ENCODE results near the gene BUB1. TPM values are rescaled to one million over a fixed set of nuclear protein-coding genes. Genes with fewer than 3 reads are reported as not detected.

The BUB1 gene
- total RNA-seq, 4 donors from 2014 or later: 0.24 to 2.0 (median 0.92) TPM

GRCh38 chr2:110714452-110715224, 36.8 kb upstream of the BUB1 start:
- Histone ChIP-seq H3K27ac (no peak overlapping the region), H3K36me3 (no peaks in the 10 kb centered on the region), H3K4me1 (no peaks in the 10 kb centered on the region), H3K27me3 (no peaks in the 10 kb centered on the region), H3K4me3 (replicated peaks in 1 of 3) (no peak overlapping the region), H3K9me3 (no peaks in the 10 kb centered on the region)
- no peak for DNase-seq
- intact Hi-C loops (cut with DNase I): no loop called here
- WGBS, 2 donors: 87 to 88% methylated on average over 6 of the region's 6 CpGs
- TF ChIP-seq POLR2A (IDR thresholded peaks at IDR 0.05): no peak
- TF ChIP-seq, protein P1, sequence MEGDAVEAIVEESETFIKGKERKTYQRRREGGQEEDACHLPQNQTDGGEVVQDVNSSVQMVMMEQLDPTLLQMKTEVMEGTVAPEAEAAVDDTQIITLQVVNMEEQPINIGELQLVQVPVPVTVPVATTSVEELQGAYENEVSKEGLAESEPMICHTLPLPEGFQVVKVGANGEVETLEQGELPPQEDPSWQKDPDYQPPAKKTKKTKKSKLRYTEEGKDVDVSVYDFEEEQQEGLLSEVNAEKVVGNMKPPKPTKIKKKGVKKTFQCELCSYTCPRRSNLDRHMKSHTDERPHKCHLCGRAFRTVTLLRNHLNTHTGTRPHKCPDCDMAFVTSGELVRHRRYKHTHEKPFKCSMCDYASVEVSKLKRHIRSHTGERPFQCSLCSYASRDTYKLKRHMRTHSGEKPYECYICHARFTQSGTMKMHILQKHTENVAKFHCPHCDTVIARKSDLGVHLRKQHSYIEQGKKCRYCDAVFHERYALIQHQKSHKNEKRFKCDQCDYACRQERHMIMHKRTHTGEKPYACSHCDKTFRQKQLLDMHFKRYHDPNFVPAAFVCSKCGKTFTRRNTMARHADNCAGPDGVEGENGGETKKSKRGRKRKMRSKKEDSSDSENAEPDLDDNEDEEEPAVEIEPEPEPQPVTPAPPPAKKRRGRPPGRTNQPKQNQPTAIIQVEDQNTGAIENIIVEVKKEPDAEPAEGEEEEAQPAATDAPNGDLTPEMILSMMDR (IDR thresholded peaks at IDR 0.05): no peak

- intact Hi-C loops (cut with DNase I): no loop called here
- Histone ChIP-seq H3K4me3 (replicated peaks in 1 of 3) (no peak overlapping the region), H3K4me1 (no peaks in the 10 kb centered on the region), H3K36me3 (no peaks in the 10 kb centered on the region), H3K27ac (no peak overlapping the region), H3K9me3 (no peaks in the 10 kb centered on the region), H3K27me3 (no peaks in the 10 kb centered on the region)
- no peak for DNase-seq
- TF ChIP-seq, protein P1 (IDR thresholded peaks at IDR 0.05): no peak
- TF ChIP-seq POLR2A (IDR thresholded peaks at IDR 0.05): no peak
- 86 to 89% methylated on average over 6 of the region's 6 CpGs for WGBS, 2 donors
These were observed 35.9 kb upstream of the BUB1 start for GRCh38 chr2:110713513-110714362.

DNA sequence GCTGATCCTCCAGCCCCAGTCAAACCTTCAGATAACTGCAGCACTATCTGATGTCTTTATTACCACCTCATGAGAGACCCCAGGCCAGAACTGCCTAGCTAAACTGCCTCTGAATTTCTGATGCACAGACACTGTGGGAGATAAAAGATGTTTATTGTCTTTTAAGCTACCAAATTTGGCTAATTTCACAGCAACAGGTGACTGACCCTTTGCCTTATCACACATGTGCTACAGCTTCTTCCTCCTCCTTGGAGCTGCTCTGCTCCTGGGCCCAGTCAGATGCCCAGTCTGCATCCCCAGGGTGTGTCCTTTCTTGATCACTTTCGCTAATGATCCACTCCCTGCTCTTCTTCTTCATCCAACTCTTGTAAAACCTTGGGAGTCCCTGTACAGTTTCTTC, 34.9 kb upstream of the BUB1 start:
- TF ChIP-seq, protein P1 (IDR thresholded peaks at IDR 0.05): no peak
- no peak for TF ChIP-seq POLR2A (IDR thresholded peaks at IDR 0.05)
- no peaks in the 10 kb centered on the region for H3K36me3 ChIP-seq
- H3K27me3 ChIP-seq: no peaks in the 10 kb centered on the region
- H3K27ac ChIP-seq: no peak overlapping the region
- WGBS, 2 donors: 89 to 97% methylated on average over 1 of the region's 1 CpG
- no peak overlapping the region for H3K4me3 ChIP-seq (replicated peaks in 1 of 3)
- no peaks in the 10 kb centered on the region for H3K9me3 ChIP-seq
- no peak for DNase-seq
- intact Hi-C loops (cut with DNase I): no loop called here
- no peaks in the 10 kb centered on the region for H3K4me1 ChIP-seq

GRCh38 chr2:110708455-110708854, 30.6 kb upstream of the BUB1 start:
- WGBS, 2 donors: 33 to 34% methylated on average over 1 of the region's 1 CpG
- no peak for DNase-seq
- TF ChIP-seq POLR2A (IDR thresholded peaks at IDR 0.05): no peak
- TF ChIP-seq, protein P1 (IDR thresholded peaks at IDR 0.05): no peak
- H3K4me3 ChIP-seq (replicated peaks in 1 of 3): no peak overlapping the region
- no peak overlapping the region for H3K27ac ChIP-seq
- no peaks in the 10 kb centered on the region for H3K4me1 ChIP-seq
- intact Hi-C loops (cut with DNase I): no loop called here
- H3K9me3 ChIP-seq: no peaks in the 10 kb centered on the region
- H3K36me3 ChIP-seq: no peaks in the 10 kb centered on the region
- no peaks in the 10 kb centered on the region for H3K27me3 ChIP-seq

All from thyroid gland (tissue), 4 donors.